HepG2 (cell line): ENCODE data around the gene EOMES. TPM values are rescaled to one million over a fixed set of nuclear protein-coding genes. Genes with fewer than 3 reads are reported as not detected.
A peak's percentile ranks its signal among the peaks of the same experiment; 100 is the strongest.

Experiments used
- ATAC-seq: fragments of 200-7000 bp; cut with Tn5 transposase; 3 replicates; pipeline ENCODE4 v1.9.1; 2020; ENCODE audit warnings: mild to moderate bottlenecking, moderate library complexity
- BruUV-seq: library from RNA; stranded (reverse); fragments of 400-500 nt; replicated peaks from 2 replicates; lab custom pipeline; 2021; lab: Mats Ljungman, UMichigan
- CTCF ChIA-PET: fragments of 300-600 bp; formaldehyde crosslinking; extraction: SDS; loops from one replicate; lab custom pipeline; 2021; ENCODE audit warnings: low total read pairs, inconsistent platforms, low intra/inter-chr PET ratio; lab: Yijun Ruan, JAX
- POLR2A ChIA-PET: fragments of 350-600 bp; sonication (Branson Sonifier 250); formaldehyde crosslinking; loops from one replicate; lab custom pipeline; 2020; ENCODE audit warnings: antibody characterized with exemption, inconsistent platforms; lab: Yijun Ruan, JAX
- DNase-seq: peaks from one replicate; pipeline ENCODE4 v3.0.0-alpha.2; 2015; ENCODE audit warnings: low spot score
- FAIRE-seq: peaks from 3 replicates; lab custom pipeline; 2011; peaks lifted over from hg19 to GRCh38; lab: Jason Lieb, UNC
- H2AFZ ChIP-seq: one replicate; pipeline ENCODE4 v1.6.1; 2011; ENCODE audit warnings: low read length, inconsistent platforms
- H3K27ac ChIP-seq: fragments of 300-600 bp; 3 replicates; pipeline ENCODE4 v1.8.0; 2011; ENCODE audit warnings: mixed run types, mild to moderate bottlenecking, mixed read lengths, low read length, inconsistent platforms; ENCODE audit not compliant: insufficient read depth; ENCODE audit errors: extremely low read length
- H3K27me3 ChIP-seq, 2 experiments: fragments of 200-600 bp in 1 of 2; 2 replicates in 1 of 2; 3 replicates in 1 of 2; pipeline versions ENCODE4 v1.6.0 to v1.8.0; 2011; ENCODE audit warnings: low read length in 2 of 2, mild to moderate bottlenecking in 2 of 2, moderate library complexity in 2 of 2, inconsistent platforms in 1 of 2; ENCODE audit not compliant: insufficient read depth in 2 of 2, control insufficient read depth in 1 of 2
- H3K36me3 ChIP-seq, 2 experiments: fragments of 200-600 bp in 1 of 2; replicated peaks in 1 of 2; 2 replicates in 1 of 2; 3 replicates in 1 of 2; pipeline versions ENCODE4 v1.5.1 to v1.8.0; 2011; ENCODE audit warnings: low read length in 2 of 2, inconsistent platforms in 1 of 2; ENCODE audit not compliant: insufficient read depth in 2 of 2, control insufficient read depth in 1 of 2
- H3K4me1 ChIP-seq: 2 replicates; pipeline ENCODE4 v1.5.1; 2012; ENCODE audit warnings: low read length, inconsistent platforms; ENCODE audit not compliant: insufficient read depth
- H3K4me2 ChIP-seq: 2 replicates; pipeline ENCODE4 v1.6.0; 2011; ENCODE audit warnings: low read depth, low read length, inconsistent platforms
- H3K4me3 ChIP-seq, 3 experiments: fragments of 200-600 bp in 1 of 3; sonication (generic), shearing (Covaris generic) in 1 of 3; replicated peaks in 1 of 3; 2 replicates each; pipeline ENCODE4 v1.5.1; 2011 to 2016; ENCODE audit warnings: low read length in 3 of 3, inconsistent platforms in 2 of 3, low read depth in 2 of 3, mild to moderate bottlenecking in 2 of 3, control low read depth in 1 of 3, mixed read lengths in 1 of 3; ENCODE audit not compliant: insufficient read depth in 1 of 3
- H3K79me2 ChIP-seq: one replicate; pipeline ENCODE4 v1.6.1; 2011; ENCODE audit warnings: low read length, inconsistent platforms; ENCODE audit not compliant: insufficient read depth
- H3K9ac ChIP-seq: 2 replicates; pipeline ENCODE4 v1.6.0; 2011; ENCODE audit warnings: mild to moderate bottlenecking, low read depth, low read length, inconsistent platforms; ENCODE audit not compliant: insufficient read depth
- H3K9me3 ChIP-seq: 2 replicates; pipeline ENCODE4 v1.5.1; 2012; ENCODE audit warnings: mild to moderate bottlenecking, low read length
- H4K20me1 ChIP-seq: 2 replicates; pipeline ENCODE4 v1.6.0; 2011; ENCODE audit warnings: inconsistent platforms, mild to moderate bottlenecking, low read length, moderate library complexity; ENCODE audit not compliant: insufficient read depth
- AKNA ChIP-seq: sonication (generic); formaldehyde crosslinking; IDR thresholded peaks from 2 replicates; pipeline ENCODE4 v1.4.0; 2020; ENCODE audit warnings: missing genetic modification reagents, borderline replicate concordance
- FIP1L1 ChIP-seq: fragments of 200-400 bp; formaldehyde crosslinking; IDR thresholded peaks from 2 replicates; pipeline ENCODE4 v1.6.1; 2018; ENCODE audit warnings: low read depth, mild to moderate bottlenecking, low read length, moderate library complexity, borderline replicate concordance; ENCODE audit not compliant: insufficient read depth
- PAXIP1 ChIP-seq: sonication (generic); formaldehyde crosslinking; conservative IDR thresholded peaks from 2 replicates; pipeline ENCODE4 v1.4.0; 2020; ENCODE audit warnings: mild to moderate bottlenecking, missing genetic modification reagents, moderate library complexity
- SNAPC5 ChIP-seq: sonication (generic); formaldehyde crosslinking; IDR thresholded peaks from 2 replicates; pipeline ENCODE4 v1.8.1; 2023; ENCODE audit warnings: mild to moderate bottlenecking, missing genetic modification reagents, borderline replicate concordance
- SOX13 ChIP-seq, 3 experiments: fragments of 450-650 bp in 1 of 3; sonication (generic) in 1 of 3; formaldehyde crosslinking in 1 of 3; IDR thresholded peaks in 2 of 3; conservative IDR thresholded peaks in 1 of 3; 2 replicates each; pipeline versions ENCODE4 v1.5.0 to v1.6.1; 2016 to 2020; ENCODE audit warnings: antibody characterized with exemption in 1 of 3, mild to moderate bottlenecking in 1 of 3, missing compliant biosample characterization in 1 of 3, missing genetic modification reagents in 1 of 3, moderate library complexity in 1 of 3
- SOX5 ChIP-seq: IDR thresholded peaks from 2 replicates; pipeline ENCODE4 v1.6.1; 2016; ENCODE audit warnings: borderline replicate concordance
- TEAD3 ChIP-seq: optimal IDR thresholded peaks from 2 replicates; pipeline ENCODE3; 2016; ENCODE audit warnings: borderline replicate concordance
- ZNF256 ChIP-seq: sonication (generic); formaldehyde crosslinking; conservative IDR thresholded peaks from 2 replicates; pipeline ENCODE4 v1.4.0; 2020; ENCODE audit warnings: missing genetic modification reagents
- ZNF580 ChIP-seq: IDR thresholded peaks from 2 replicates; pipeline ENCODE4 v1.6.1; 2016; ENCODE audit warnings: low read depth, borderline replicate concordance
- ZNF747 ChIP-seq: sonication (generic); formaldehyde crosslinking; IDR thresholded peaks from 2 replicates; pipeline ENCODE4 v1.8.1; 2023; ENCODE audit warnings: missing genetic modification reagents, mild to moderate bottlenecking, borderline replicate concordance
- WGBS: methylation state at CpG from one replicate; pipeline ENCODE4 v1.1.6; 2017; ENCODE audit warnings: low lambda C conversion rate; 5-methylcytosine and 5-hydroxymethylcytosine counted together
- in situ Hi-C: cut with HindIII; loops from 2 replicates; pipeline ENCODE4 v1.10.0; 2017; ENCODE audit warnings: low pct_unique_long_range_greater_than_20kb; ENCODE audit not compliant: extremely low pct_ligation_motif_present
- intact Hi-C: fragments of 100-400 bp; cut with micrococcal nuclease; formaldehyde crosslinking; loops from one replicate; pipeline ENCODE4 v1.10.0; 2022; ENCODE audit not compliant: unreplicated experiment
- polyA plus RNA-seq, 8 experiments: library from polyadenylated mRNA; depleted of rRNA in 3 of 8; stranded (reverse) in 7 of 8; unstranded in 1 of 8; fragments of >200 nt; fragmentation: Illumina TruSeq in 4 of 8; extraction: Trizol in 4 of 8; gene quantifications; 2 replicates each; pipeline versions ENCODE4 v1.2.1 to v1.2.3, GENCODE V29; 2011 to 2016; ENCODE audit warnings: low read depth in 4 of 8, missing spikeins in 1 of 8, mixed read lengths in 1 of 8; ENCODE audit not compliant: insufficient read depth in 1 of 8
- total RNA-seq, 5 experiments: library from RNA; depleted of rRNA; stranded (reverse); fragments of >200 nt; fragmentation: Illumina TruSeq; extraction: Trizol; gene quantifications; 2 replicates each; pipeline ENCODE4 v1.2.3, GENCODE V29; 2016; ENCODE audit warnings: low read depth in 1 of 5

The EOMES gene
- total and polyA plus RNA-seq, 2 of the 13 experiments (the other 11 are each of a cell fraction or from before 2014, with no cell fraction given), result 0.11 to 0.12 TPM

- TF ChIP-seq ZNF747 (CRISPR knock-in tag), result no peak
- TF ChIP-seq ZNF580 (CRISPR knock-in tag), result no peak
- no peak for TF ChIP-seq AKNA (CRISPR knock-in tag)
- TF ChIP-seq, all 625 proteins: peak for 8
Observed at GRCh38 chr3:27728195-27729087, 6.3 kb upstream of the EOMES start (continued).

- under 1% methylated on average over 7 of the region's 7 CpGs for WGBS
- Histone ChIP-seq H3K4me2 (peak overlapping the region; percentile 52), H3K4me3 (no peak overlapping the region; a peak in 1 of 6 replicates), H2AFZ (no peak overlapping the region), H3K9ac (no peak overlapping the region), H3K27me3 (peaks cover 14 to 74% of the 10 kb centered on the region in 2 experiments), H3K9me3 (no peaks in the 10 kb centered on the region), H4K20me1 (no peaks in the 10 kb centered on the region), H3K4me1 (peaks cover 53% of the 10 kb centered on the region), H3K79me2 (no peaks in the 10 kb centered on the region), H3K27ac (no peak overlapping the region), H3K36me3 (no peaks in the 10 kb centered on the region)
- no TSS peak for BruUV-seq
- ChIA-PET CTCF (no interaction called here), POLR2A (no interaction called here)
- DNase-seq (peak; percentile 67), ATAC-seq (no peak), FAIRE-seq (no peak)
- intact Hi-C loops (no loop called here), in situ Hi-C loops (no loop called here)
- TF ChIP-seq TEAD3 (CRISPR knock-in tag), result peak; percentile 23
- TF ChIP-seq ZNF256 (CRISPR knock-in tag), result no peak
- no peak for TF ChIP-seq SNAPC5 (CRISPR knock-in tag)
- TF ChIP-seq FIP1L1, result no peak
- TF ChIP-seq SOX5, result peak; percentile 21; the same call in 1 of the 2 replicates
- TF ChIP-seq SOX13 (IDR thresholded peaks at IDR 0.05), result peak; percentile 20; the same call in 1 of the 2 replicates
- TF ChIP-seq SOX13 (CRISPR knock-in tag; conservative IDR thresholded peaks at IDR 0.05 in 1 of 2, IDR thresholded peaks at IDR 0.05 in 1 of 2), result peak in 1 of 2 experiments; percentile 56; a peak in 2 of 4 replicates
- TF ChIP-seq PAXIP1 (CRISPR knock-in tag), result peak; percentile 30; the same call in 1 of the 2 replicates
Observed at GRCh38 chr3:27726240-27726639, 4.1 kb upstream of the EOMES start.
